ENCODE data around the gene PCDH1.

The PCDH1 gene

DNA sequence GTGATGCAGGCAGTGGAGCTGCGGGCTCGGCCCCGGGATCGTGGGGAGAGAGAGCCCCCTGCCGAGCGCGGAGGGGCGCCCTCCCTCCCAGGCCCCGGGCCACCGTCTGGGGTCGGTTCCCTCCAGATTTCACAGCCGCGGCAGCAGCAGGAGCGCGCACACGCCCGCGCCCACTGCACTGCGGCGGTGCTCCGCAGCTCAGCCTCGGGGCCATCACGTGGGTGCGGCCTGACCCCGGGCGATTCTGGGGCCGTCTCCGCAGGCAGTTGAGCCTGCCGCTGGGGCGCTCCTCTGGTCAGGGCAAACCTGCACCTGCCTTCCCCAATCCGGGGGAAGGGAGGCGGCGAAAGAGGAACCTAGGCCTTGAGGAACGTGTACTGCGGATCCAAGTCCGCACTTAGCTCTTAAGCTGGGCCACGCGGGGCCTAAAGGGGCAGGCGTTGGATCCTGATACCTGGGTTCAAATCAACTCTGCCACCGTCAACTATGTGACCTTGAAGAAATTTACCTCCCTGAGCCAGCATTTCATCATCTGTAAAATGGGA lies 36.1 kb upstream of the PCDH1 start:
- Histone ChIP-seq H3K4me1 (peaks cover 0 to 12% (median 6%) of the 10 kb centered on the region in 4 donors), H3K36me3 (no peaks in the 10 kb centered on the region), H3K4me3 (peak overlapping the region; percentile 39 to 42), H3K27me3 (peaks cover 0 to 9% of the 10 kb centered on the region in 2 donors), H3K27ac (no peak overlapping the region), H3K9me3 (no peaks in the 10 kb centered on the region)
- TF ChIP-seq, protein P1, sequence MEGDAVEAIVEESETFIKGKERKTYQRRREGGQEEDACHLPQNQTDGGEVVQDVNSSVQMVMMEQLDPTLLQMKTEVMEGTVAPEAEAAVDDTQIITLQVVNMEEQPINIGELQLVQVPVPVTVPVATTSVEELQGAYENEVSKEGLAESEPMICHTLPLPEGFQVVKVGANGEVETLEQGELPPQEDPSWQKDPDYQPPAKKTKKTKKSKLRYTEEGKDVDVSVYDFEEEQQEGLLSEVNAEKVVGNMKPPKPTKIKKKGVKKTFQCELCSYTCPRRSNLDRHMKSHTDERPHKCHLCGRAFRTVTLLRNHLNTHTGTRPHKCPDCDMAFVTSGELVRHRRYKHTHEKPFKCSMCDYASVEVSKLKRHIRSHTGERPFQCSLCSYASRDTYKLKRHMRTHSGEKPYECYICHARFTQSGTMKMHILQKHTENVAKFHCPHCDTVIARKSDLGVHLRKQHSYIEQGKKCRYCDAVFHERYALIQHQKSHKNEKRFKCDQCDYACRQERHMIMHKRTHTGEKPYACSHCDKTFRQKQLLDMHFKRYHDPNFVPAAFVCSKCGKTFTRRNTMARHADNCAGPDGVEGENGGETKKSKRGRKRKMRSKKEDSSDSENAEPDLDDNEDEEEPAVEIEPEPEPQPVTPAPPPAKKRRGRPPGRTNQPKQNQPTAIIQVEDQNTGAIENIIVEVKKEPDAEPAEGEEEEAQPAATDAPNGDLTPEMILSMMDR (IDR thresholded peaks at IDR 0.05): peak; percentile 2 to 19
- intact Hi-C loops (cut with DNase I; ENCODE audit: low total_unique reads): no loop called here
- peak; percentile 47 to 72 for DNase-seq

DNA sequence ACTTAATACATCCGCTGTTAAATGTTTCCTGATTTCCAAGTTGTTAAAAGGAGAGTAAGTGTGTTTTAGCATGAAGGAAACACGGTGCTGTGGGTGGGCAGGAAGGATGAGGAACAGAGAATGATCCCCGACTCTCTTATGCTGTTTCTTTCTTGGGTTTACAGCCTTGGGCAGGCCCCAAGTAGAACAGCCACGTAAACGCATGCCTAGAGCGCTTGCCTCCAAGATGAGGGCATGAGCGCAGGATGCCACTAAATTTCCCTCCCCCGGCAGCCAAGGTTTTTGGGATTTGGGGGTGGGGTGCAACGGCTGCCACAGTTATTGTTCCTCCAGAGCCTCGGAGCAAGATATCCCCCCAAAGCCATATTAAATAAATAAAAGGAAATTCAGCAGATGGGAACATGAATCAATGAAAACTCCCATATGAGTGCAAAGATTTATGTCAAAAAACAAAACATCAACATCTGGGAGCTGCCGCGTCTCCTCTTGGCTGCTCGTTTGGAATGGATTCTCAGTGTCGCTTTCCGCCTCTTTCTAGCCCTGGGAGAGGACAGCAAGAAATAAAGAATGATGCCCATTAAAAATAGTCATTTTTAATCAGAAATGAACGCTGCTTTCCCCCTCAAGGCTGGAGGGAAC lies 35.5 kb upstream of the PCDH1 start:
- DNase-seq: peak in 1 of 2 donors; percentile 55
- TF ChIP-seq, protein P1 (IDR thresholded peaks at IDR 0.05): no peak
- Histone ChIP-seq H3K27ac (no peak overlapping the region), H3K4me1 (peaks cover 0 to 12% (median 6%) of the 10 kb centered on the region in 4 donors), H3K9me3 (no peaks in the 10 kb centered on the region), H3K27me3 (peaks cover 0 to 9% of the 10 kb centered on the region in 2 donors), H3K4me3 (peak overlapping the region; percentile 39 to 42), H3K36me3 (no peaks in the 10 kb centered on the region)
- intact Hi-C loops (cut with DNase I; ENCODE audit: low total_unique reads): no loop called here

DNA sequence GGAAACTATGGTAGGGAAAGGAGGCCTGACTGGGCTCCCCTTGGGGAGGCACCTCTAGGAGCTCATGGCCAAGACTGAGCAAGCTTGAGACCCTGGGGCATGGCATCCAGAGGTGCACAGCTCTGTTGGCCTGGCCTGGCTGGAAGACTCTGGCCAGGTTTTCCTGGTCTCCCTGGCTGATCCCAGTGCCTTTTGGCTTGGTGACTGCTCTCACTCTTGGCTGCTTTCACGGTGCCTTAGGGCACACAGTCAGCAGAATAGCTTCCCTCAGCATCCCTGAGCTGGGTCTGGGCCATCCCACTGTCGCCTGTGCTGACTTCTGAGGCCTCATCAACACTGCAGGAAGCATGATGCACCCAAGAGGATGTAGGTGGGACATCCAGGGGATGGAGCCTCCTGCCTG lies 32.1 kb upstream of the PCDH1 start:
- Histone ChIP-seq H3K36me3 (no peaks in the 10 kb centered on the region), H3K27ac (no peak overlapping the region), H3K4me1 (peaks cover 0 to 12% (median 6%) of the 10 kb centered on the region in 4 donors), H3K9me3 (no peaks in the 10 kb centered on the region), H3K27me3 (peaks cover 0 to 9% of the 10 kb centered on the region in 2 donors), H3K4me3 (no peak overlapping the region)
- intact Hi-C loops (cut with DNase I; ENCODE audit: low total_unique reads): no loop called here
- TF ChIP-seq, protein P1 (IDR thresholded peaks at IDR 0.05): no peak
- DNase-seq: peak in 1 of 2 donors; percentile 41

DNA sequence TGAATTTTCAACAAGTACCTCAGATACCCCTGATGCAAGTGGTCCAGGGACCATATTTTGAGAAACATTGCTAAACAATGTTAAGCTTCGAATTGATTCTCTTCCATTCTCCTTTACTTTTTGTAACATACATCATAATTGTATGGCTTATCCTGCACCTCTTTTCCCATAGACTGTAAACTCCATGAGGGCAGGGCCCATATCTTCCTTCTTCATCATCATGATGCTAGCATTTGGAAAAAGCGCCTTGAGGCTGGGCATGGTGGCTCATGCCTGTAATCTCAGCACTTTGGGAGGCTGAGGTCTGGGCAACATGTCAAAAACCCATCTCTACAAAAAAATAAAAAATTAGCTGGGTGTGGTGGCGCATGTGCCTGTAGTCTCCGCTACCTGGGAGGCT lies 31.0 kb upstream of the PCDH1 start:
- Histone ChIP-seq H3K27ac (no peak overlapping the region), H3K4me3 (no peak overlapping the region)
- intact Hi-C loops (cut with DNase I; ENCODE audit: low total_unique reads): loop anchor here (10.0 kb wide), 1 partner anchor 46 kb away; the partner anchor contains the start of gene PCDH12

DNA sequence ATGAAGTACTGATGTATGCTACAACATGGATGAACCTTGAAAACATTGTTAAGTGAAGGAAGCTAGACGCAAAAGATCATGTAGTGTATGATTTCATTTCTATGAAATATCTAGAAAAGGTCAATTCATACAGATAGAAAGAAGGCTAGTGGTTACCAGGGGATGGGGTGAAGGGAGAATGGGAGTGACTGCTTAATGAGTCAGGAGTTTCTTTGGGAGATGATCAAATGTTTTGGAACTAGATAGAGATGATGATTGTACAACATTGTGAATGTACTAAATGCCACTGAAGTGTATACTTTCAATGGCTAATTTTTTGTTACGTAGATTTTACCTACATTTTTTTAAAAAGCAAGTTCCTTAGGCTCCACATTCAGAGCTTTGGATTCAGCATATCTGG lies 30.6 kb upstream of the PCDH1 start:
- no peak overlapping the region for H3K27ac ChIP-seq
- no peak overlapping the region for H3K4me3 ChIP-seq
- H3K36me3 ChIP-seq: no peaks in the 10 kb centered on the region
- no peaks in the 10 kb centered on the region for H3K9me3 ChIP-seq
- H3K27me3 ChIP-seq: peaks cover 0 to 9% of the 10 kb centered on the region in 2 donors
- TF ChIP-seq, protein P1 (IDR thresholded peaks at IDR 0.05): no peak
- no peak for DNase-seq
- peaks cover 0 to 5% (median 2%) of the 10 kb centered on the region in 4 donors for H3K4me1 ChIP-seq
- intact Hi-C loops (cut with DNase I; ENCODE audit: low total_unique reads): loop anchor here (10.0 kb wide), 1 partner anchor 46 kb away; the partner anchor contains the start of gene PCDH12

More for the DNA sequence above, 31.0 kb upstream of the PCDH1 start:
- Histone ChIP-seq H3K4me1 (peaks cover 0 to 9% (median 5%) of the 10 kb centered on the region in 4 donors), H3K36me3 (no peaks in the 10 kb centered on the region), H3K9me3 (no peaks in the 10 kb centered on the region), H3K27me3 (peaks cover 0 to 9% of the 10 kb centered on the region in 2 donors)
- TF ChIP-seq, protein P1 (IDR thresholded peaks at IDR 0.05): no peak
- DNase-seq: no peak
